ENCODE data around the gene IQCC.
"Not testable (repeated sequence)": the region's sequence is repeated elsewhere in the genome, so short reads cannot be mapped to it uniquely, and the experiment has no call there.

The IQCC gene

DNA sequence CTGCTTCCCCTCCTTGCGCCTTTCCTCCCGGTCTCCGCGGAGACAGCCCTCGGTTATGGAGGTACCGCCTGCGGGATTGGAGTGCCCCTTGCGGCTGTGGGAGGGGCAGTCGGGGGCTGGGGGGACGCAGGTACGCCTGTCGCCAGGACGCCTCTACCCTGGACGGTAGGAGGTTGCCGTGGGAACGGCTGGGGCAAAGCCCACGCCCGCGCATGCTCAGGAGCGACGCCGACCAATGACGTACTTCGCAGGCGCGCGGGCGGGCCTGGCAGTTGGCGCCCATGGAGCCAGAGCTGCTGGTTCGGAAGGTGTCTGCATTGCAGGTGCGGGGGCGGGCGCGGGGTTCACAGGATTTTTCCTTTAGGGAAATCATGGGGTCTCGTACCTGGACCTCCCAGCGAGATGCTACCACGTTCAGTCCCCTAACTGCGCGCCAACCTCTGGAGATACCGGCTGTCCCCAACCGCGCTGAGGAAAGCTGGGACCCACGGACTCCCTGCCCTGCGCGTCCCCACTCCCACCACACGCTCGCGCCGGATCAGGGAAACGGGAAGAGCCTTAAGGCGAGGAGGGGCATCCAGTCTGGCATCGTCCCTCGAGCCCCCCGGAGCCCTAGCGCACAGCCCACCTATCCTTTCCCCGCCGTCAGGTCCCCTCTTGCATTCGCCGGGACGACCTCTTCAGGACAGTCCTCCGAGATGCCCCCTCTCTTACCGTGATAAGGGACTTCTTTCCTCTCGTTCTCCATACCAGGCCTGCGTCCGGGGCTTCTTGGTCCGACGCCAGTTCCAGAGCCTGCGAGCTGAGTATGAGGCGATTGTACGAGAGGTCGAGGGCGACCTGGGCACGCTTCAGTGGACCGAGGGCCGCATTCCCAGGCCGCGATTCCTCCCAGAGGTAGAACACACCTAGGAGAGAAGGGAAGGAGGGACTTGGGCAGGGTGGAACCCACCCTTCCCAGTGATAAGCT lies at the start of gene IQCC:
IQCC (plus strand) TSS at position 271 of the 970 bp plus-strand sequence; CDS start at position 282, 11 bp downstream.
- TF ChIP-seq, protein P1, sequence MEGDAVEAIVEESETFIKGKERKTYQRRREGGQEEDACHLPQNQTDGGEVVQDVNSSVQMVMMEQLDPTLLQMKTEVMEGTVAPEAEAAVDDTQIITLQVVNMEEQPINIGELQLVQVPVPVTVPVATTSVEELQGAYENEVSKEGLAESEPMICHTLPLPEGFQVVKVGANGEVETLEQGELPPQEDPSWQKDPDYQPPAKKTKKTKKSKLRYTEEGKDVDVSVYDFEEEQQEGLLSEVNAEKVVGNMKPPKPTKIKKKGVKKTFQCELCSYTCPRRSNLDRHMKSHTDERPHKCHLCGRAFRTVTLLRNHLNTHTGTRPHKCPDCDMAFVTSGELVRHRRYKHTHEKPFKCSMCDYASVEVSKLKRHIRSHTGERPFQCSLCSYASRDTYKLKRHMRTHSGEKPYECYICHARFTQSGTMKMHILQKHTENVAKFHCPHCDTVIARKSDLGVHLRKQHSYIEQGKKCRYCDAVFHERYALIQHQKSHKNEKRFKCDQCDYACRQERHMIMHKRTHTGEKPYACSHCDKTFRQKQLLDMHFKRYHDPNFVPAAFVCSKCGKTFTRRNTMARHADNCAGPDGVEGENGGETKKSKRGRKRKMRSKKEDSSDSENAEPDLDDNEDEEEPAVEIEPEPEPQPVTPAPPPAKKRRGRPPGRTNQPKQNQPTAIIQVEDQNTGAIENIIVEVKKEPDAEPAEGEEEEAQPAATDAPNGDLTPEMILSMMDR (IDR thresholded peaks at IDR 0.05; ENCODE audit: extremely low read depth, insufficient read depth, missing control alignments), result peak; percentile 10
- in situ Hi-C loops (cut with MboI; ENCODE audit: low pct_unique_long_range_greater_than_20kb, low sequenced_read_pairs, unreplicated experiment), result loop anchor here (25.0 kb wide), 1 partner anchor 207 kb away; no protein-coding TSS in a partner anchor
- peak; percentile 91 for DNase-seq (ENCODE audit: low spot score)

DNA sequence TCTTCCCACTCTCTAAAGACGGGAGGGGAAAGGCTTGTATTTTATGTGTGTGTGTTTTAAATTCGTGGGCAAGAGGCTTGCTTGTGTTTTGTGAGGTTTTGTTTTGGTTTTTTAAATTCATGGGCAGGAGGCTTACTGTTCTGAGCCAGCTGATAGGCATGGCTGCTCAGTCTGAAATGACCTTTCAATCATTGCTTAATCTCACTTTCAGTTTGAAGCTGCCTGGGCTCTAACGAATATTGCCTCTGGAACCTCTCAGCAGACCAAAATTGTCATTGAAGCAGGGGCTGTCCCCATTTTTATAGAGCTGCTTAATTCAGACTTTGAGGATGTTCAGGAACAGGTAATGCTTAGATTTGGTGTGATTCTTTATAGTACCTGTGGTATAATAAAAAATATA lies 46.3 kb upstream of the IQCC start:
- TF ChIP-seq, protein P1 (IDR thresholded peaks at IDR 0.05; ENCODE audit: extremely low read depth, insufficient read depth, missing control alignments), result no peak
- in situ Hi-C loops (cut with MboI; ENCODE audit: low pct_unique_long_range_greater_than_20kb, low sequenced_read_pairs, unreplicated experiment), result no loop called here
- DNase-seq (ENCODE audit: low spot score), result peak; percentile 68

DNA sequence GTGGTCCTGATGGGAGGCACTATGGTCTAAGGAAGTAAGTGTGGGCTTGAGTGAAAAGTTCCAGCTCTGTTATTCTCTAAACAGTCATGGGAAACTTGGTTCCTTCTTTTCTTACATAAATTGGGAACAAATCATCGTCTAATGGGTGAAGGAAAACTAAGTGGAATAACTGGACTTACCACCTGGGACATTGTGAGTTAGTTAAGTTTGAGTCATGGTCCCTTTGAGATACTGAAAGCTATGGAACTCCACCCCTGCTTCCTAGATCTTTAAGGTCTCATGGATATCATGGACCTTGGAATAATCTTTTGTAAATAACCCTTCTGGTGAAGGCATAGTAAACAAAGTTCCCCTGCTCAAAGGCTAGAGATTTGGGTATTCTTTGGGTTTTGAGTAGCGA lies 42.1 kb upstream of the IQCC start:
- in situ Hi-C loops (cut with MboI; ENCODE audit: low pct_unique_long_range_greater_than_20kb, low sequenced_read_pairs, unreplicated experiment), result no loop called here
- TF ChIP-seq, protein P1 (IDR thresholded peaks at IDR 0.05; ENCODE audit: extremely low read depth, insufficient read depth, missing control alignments), result no peak
- no peak for DNase-seq (ENCODE audit: low spot score)

DNA sequence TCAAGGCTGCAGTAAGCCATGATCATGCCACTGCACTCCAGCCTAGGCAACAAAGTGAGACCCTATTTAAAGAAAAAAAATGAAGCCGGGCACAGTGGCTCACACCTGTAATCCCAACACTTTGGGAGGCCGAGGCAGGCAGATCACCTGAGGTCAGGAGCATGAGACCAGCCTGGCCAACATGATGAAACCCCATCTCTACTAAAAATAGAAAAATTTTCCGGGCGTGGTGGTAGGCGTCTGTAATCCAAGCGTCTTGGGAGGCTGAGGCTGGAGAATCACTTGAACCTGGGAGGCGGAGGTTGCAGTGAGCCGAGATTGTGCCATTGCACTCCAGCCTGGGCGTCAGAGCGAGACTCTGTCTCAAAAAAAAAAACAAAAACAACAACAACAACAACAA lies 39.8 kb upstream of the IQCC start:
- in situ Hi-C loops (cut with MboI; ENCODE audit: low pct_unique_long_range_greater_than_20kb, low sequenced_read_pairs, unreplicated experiment); DNase-seq (ENCODE audit: low spot score): not testable (repeated sequence)

DNA sequence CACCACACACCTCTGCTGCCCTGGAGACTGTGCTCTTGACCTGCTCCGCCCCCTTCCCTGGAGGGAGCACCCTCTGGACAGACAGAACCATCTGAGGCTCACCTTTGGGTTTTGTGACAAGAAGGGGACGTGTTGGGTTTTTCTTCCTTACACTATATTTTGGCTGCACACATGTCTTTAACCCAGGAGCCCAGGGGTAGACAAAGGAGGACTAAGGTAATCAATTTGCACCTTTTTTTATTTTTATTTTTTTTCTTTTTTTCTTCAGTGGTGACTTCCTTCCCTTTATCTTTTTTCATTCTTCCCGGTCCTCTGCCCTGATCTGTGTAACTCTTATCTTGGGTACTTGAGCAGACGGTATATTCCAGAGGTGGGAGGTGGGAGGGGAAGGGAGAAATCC lies 34.5 kb upstream of the IQCC start:
- DNase-seq (ENCODE audit: low spot score), result no peak
- TF ChIP-seq, protein P1 (IDR thresholded peaks at IDR 0.05; ENCODE audit: extremely low read depth, insufficient read depth, missing control alignments), result no peak
- in situ Hi-C loops (cut with MboI; ENCODE audit: low pct_unique_long_range_greater_than_20kb, low sequenced_read_pairs, unreplicated experiment), result no loop called here

DNA sequence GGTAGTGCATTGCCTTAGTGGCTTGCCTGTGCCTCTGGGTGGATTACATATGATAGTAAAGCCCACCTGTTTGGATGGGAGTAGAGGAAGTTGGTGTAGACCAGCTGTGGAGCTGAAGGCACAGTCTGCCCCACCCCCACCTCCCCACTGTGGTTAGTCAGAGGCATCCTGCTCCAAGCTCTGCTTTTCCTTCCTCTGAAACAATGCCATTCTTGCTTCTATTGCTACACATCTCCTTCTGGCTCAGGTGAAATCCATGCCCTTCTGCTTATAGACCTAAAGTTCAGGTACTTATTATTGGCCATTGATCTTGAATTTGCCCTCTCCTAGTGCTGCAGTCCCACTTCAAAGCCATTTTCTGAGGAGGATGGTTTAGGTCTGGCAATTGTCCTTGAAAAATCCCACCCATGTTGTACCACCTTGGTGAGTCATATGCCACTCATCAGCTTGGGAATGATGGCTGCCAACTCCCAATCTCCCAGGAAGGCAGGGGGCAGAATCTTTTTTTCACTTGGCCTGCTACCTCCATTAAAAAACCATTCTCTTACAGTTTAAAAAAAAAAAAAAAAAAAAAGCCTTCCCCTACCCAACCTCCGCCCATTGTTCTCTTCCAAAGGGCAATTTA lies 32.7 kb upstream of the IQCC start:
- TF ChIP-seq, protein P1 (IDR thresholded peaks at IDR 0.05; ENCODE audit: extremely low read depth, insufficient read depth, missing control alignments), result no peak
- in situ Hi-C loops (cut with MboI; ENCODE audit: low pct_unique_long_range_greater_than_20kb, low sequenced_read_pairs, unreplicated experiment), result no loop called here
- DNase-seq (ENCODE audit: low spot score), result no peak

Measured in GM13977 (cell line).